Osteocyte (in vitro differentiated cells): ENCODE data around the gene CD84. TPM values are rescaled to one million over a fixed set of nuclear protein-coding genes. Genes with fewer than 3 reads are reported as not detected.
"Not testable (repeated sequence)": the region's sequence is repeated elsewhere in the genome, so short reads cannot be mapped to it uniquely, and the experiment has no call there.

Experiments used
- DNase-seq: peaks from one replicate; pipeline ENCODE4 v3.0.0; 2021; ENCODE audit warnings: mixed read lengths; ENCODE audit not compliant: unreplicated experiment; ENCODE audit errors: extremely low spot score
- H3K27ac Mint-ChIP-seq: one replicate; pipeline ENCODE4 v1.8.0; 2021; ENCODE audit warnings: mild to moderate bottlenecking, mixed read lengths; ENCODE audit not compliant: unreplicated experiment
- H3K27me3 Mint-ChIP-seq: one replicate; pipeline ENCODE4 v1.8.0; 2021; ENCODE audit warnings: mixed read lengths; ENCODE audit not compliant: unreplicated experiment
- H3K36me3 Mint-ChIP-seq: one replicate; pipeline ENCODE4 v1.8.0; 2021; ENCODE audit warnings: mixed read lengths; ENCODE audit not compliant: unreplicated experiment
- H3K4me1 Mint-ChIP-seq: one replicate; pipeline ENCODE4 v1.8.0; 2021; ENCODE audit warnings: mixed read lengths; ENCODE audit not compliant: unreplicated experiment
- H3K4me3 Mint-ChIP-seq: one replicate; pipeline ENCODE4 v1.8.0; 2021; ENCODE audit warnings: mild to moderate bottlenecking, moderate library complexity, mixed read lengths; ENCODE audit not compliant: unreplicated experiment
- H3K9me3 Mint-ChIP-seq: one replicate; pipeline ENCODE4 v1.8.0; 2021; ENCODE audit warnings: mixed read lengths; ENCODE audit not compliant: unreplicated experiment
- total RNA-seq: library from RNA; stranded (reverse); gene quantifications from 2 replicates; pipeline ENCODE4 v1.2.1, GENCODE V29; 2021
- TF ChIP-seq, protein P1 (sequence below): fragments of 200-600 bp; sonication (generic); IDR thresholded peaks from 2 replicates; pipeline ENCODE4 v1.5.0; 2021; ENCODE audit warnings: antibody characterized with exemption, mild to moderate bottlenecking, moderate library complexity

Gene CD84
- total RNA-seq, 1 donor from 2014 or later, result not detected

DNA sequence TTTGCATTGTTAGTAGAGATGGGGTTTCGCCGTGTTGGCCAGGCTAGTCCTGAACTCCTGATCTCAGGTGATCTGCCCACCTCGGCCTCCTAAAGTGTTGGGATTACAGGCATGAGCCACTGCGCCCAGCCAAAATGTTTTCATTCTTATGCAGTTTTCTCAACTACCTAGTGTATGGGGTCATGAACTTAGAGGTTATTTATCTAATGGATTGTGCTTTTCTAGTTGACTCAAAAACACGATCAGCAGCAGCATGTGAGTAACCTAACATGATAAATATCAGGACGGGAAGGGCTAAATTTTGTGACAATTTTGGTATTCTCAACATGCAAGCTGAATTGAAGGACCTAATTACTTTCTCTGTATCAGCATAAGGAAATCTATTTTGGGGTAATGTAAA lies 9.2 kb upstream of the CD84 start:
- H3K27ac Mint-ChIP-seq, result no peak overlapping the region
- H3K4me1 Mint-ChIP-seq, result no peaks in the 10 kb centered on the region
- TF ChIP-seq, protein P1, sequence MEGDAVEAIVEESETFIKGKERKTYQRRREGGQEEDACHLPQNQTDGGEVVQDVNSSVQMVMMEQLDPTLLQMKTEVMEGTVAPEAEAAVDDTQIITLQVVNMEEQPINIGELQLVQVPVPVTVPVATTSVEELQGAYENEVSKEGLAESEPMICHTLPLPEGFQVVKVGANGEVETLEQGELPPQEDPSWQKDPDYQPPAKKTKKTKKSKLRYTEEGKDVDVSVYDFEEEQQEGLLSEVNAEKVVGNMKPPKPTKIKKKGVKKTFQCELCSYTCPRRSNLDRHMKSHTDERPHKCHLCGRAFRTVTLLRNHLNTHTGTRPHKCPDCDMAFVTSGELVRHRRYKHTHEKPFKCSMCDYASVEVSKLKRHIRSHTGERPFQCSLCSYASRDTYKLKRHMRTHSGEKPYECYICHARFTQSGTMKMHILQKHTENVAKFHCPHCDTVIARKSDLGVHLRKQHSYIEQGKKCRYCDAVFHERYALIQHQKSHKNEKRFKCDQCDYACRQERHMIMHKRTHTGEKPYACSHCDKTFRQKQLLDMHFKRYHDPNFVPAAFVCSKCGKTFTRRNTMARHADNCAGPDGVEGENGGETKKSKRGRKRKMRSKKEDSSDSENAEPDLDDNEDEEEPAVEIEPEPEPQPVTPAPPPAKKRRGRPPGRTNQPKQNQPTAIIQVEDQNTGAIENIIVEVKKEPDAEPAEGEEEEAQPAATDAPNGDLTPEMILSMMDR, result no peak
- no peak for DNase-seq
- no peaks in the 10 kb centered on the region for H3K9me3 Mint-ChIP-seq
- peaks cover 14% of the 10 kb centered on the region for H3K27me3 Mint-ChIP-seq
- no peak overlapping the region for H3K4me3 Mint-ChIP-seq
- no peaks in the 10 kb centered on the region for H3K36me3 Mint-ChIP-seq

DNA sequence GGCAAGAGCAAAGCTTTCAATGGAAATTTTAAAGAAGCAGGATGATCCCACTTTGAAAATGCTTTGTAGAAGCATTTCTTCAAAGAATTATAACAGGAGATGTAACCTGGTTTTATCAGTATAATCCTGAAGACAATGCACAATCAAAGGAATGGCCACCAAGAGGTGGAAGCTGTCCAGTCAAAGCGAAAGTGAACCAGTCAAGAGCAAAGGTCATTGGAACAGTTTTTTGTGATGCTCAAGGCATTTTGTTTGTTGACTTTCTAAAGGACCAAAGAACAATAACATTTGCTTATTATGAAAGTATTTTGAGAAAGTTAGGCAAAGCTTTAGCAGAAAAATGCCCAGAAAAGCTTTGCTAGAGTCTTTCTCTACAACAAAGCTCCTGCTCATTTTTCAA lies 5.5 kb upstream of the CD84 start:
- Mint-ChIP-seq H3K27me3 (peaks cover 9% of the 10 kb centered on the region), H3K36me3 (no peaks in the 10 kb centered on the region), H3K9me3 (no peaks in the 10 kb centered on the region), H3K27ac (no peak overlapping the region), H3K4me1 (no peaks in the 10 kb centered on the region), H3K4me3 (no peak overlapping the region)
- no peak for DNase-seq
- TF ChIP-seq, protein P1, result no peak

DNA sequence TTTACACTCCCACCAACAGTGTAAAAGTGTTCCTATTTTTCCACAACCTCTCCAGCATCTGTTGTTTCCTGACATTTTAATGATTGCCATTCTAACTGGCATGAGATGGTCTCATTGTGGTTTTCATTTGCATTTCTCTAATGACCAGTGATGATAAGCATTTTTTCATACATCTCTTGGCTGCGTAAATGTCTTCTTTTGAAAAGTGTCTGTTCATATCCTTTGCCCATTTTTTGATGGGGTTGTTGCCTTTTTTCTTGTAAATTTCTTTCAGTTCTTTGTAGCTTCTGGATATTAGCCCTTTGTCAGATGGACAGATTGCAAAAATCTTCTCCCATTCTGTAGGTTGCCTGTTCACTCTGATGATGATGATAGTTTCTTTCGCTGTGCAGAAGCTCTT lies 3.7 kb upstream of the CD84 start:
- H3K4me3 Mint-ChIP-seq, DNase-seq, H3K9me3 Mint-ChIP-seq, H3K27ac Mint-ChIP-seq, H3K36me3 Mint-ChIP-seq, H3K4me1 Mint-ChIP-seq, H3K27me3 Mint-ChIP-seq: not testable (repeated sequence)

DNA sequence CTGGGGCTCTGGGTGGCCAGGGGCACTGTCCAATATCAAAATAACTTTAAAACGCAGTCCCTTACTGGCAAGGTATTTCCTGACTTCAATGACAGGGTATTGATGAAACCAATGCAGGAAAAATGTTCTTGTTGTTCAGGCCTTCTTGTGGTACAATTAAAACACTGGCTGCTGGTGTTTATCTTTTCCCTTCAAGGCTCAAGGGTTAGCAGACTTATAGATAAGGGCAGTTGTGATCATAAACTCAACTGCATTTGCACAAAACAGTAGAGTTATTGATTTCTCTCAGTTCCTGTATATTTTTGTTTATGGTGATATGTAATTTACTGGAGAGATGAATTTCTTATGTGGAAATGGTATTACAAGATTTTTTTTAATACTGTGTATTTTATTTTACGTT lies 2.7 kb upstream of the CD84 start:
- Mint-ChIP-seq H3K27me3 (peaks cover 11% of the 10 kb centered on the region), H3K36me3 (no peaks in the 10 kb centered on the region), H3K4me1 (no peaks in the 10 kb centered on the region), H3K27ac (no peak overlapping the region), H3K4me3 (no peak overlapping the region), H3K9me3 (no peaks in the 10 kb centered on the region)
- TF ChIP-seq, protein P1, result no peak
- no peak for DNase-seq

DNA sequence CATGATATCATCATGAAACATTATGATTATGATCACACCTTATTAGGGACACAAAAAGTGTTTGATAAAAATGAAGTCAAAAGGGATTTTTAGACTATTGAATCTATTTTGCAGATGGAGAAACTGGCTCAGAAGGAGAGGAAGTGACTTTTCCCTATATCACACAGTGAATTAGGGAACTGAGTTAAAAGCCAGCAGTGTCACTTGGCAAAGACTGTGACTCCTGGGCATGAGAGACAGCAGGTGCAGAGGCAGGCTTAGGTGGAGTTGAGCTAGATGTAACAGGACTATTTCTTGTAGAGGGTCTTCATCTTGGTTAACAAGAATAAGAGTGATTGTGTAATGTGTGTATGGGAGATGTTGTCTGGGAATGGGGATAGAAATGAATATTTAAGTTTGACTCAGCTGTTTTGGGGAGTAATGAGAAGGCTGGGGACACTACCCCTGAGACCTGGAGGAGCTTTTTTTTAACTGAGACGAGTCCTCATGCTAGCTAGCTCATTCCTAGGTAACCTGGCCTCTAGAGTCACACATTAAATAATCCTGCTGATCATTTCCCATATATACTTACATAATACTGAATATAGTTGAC lies 1.0 kb upstream of the CD84 start:
- H3K4me1 Mint-ChIP-seq, result no peaks in the 10 kb centered on the region
- DNase-seq, result no peak
- H3K9me3 Mint-ChIP-seq, result no peaks in the 10 kb centered on the region
- TF ChIP-seq, protein P1, result no peak
- peaks cover 5% of the 10 kb centered on the region for H3K27me3 Mint-ChIP-seq
- no peak overlapping the region for H3K4me3 Mint-ChIP-seq
- no peak overlapping the region for H3K27ac Mint-ChIP-seq
- H3K36me3 Mint-ChIP-seq, result no peaks in the 10 kb centered on the region
